ENCODE measurements around the gene ADRA1B. TPM values are rescaled to one million over a fixed set of nuclear protein-coding genes. Genes with fewer than 3 reads are reported as not detected.

ADRA1B gene
- total RNA-seq (2014; rRNA removed; shearing (Covaris generic)) = 0.91 and 1.6 TPM in 2 replicates

DNA sequence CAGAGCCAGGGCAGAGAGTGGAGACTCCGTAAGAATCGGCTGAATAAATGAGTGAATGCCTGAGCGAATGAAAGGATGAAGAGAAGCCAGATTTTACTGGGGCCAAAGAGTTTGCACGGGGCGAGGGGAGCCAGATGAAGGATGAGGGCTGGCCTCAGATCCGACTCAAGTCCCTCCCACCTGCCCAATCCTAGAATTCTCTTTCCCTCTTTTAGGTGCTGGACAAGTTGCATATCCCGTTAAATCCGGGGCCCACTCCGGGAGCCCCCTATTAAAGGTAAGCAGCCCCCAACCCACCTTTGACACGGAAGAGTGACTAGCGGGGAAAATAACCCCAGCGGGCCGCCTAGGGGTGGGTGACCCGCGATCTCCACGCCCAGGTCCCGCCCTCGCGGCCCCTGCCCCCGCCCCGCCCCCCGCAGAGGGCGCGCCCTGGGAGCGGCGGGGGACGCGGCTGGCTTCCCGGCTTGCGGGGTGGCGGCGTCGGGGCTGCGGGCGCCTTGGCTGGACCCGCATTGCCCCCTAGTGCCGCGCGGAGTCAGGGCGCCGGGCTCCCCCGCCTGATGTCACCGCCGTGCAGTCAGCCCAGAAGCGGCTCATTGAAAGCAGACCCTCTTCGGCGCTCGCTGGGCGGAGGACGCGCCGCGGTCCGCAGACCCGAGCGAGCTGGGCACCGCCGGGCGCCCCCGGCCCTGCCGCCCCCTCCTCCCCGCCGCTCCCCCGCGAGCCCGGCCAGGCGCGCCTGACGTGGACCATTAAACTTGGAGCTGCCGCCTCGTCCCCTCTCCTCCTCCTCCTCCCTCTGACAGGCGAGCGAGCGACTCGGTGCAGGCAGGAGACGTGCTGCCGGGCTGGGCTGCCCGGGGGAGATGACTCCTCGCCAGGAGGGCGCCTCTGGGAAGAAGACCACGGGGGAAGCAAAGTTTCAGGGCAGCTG, at the start of gene ADRA1B:
ADRA1B (plus strand) TSS at position 579 of the 937 bp plus-strand sequence. CDS start 424 bp downstream, outside the sequence.
- DNase-seq (ENCODE audit: low spot score) = peak; percentile 57

DNA sequence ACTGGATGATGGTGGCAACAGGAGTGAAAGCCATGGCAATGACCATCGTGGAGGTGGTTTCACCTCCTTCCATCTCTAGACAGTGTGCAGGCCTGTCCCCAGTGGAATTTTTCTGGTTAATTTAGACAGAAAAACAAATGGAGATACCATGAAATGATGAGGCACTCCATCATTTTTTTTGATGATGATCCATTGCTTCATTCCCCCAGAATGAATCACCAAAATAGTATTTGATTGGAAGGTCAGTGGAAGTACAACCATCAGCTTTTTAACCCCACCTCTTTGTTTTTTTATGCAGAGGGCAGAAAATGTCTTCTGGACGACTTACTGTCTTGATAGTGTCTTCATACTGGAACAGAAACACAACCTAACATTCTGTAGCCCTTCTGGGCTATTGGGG, 42.6 kb upstream of the ADRA1B start:
- peak; percentile 25 for DNase-seq (ENCODE audit: low spot score)

DNA sequence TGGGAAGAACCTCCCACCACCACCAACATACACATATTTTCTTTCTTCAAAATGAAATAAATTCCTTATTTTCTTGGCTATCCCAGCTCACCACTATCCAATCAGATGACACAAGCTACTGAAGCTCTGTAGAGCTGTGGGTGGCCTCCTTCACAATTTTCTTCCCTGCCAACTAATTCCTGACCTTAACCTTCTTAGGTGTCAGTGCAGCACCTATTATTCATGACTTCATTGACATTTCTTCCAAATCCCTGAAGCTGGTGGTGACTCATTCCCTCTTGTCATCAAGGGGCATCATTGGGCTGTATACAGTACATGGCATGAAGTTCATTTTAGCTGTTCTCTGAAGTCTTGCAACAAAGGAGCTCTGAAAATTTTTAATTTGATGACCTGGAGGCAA, 42.0 kb upstream of the ADRA1B start:
- DNase-seq (ENCODE audit: low spot score) = peak; percentile 62

DNA sequence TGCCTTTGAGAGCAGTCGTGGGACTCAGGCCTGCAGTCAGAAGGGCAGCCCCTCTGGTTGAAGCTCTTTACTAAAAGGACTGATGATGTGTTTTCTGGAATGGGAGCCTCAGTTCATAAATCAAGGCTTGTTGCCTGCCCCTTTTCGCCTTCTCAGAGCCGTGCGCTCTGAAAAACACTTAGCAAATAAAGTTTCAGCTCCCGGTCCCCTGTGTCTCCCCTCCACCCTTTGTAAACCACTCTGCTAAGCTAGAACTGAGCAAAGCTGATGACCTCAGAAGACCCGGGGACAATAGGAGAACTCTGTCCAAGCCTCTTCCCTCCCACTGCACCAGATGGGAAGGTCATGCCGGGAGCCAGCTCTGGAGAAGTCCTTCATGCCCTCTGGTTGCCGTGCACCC, 39.3 kb upstream of the ADRA1B start:
- no peak for DNase-seq (ENCODE audit: low spot score)

DNA sequence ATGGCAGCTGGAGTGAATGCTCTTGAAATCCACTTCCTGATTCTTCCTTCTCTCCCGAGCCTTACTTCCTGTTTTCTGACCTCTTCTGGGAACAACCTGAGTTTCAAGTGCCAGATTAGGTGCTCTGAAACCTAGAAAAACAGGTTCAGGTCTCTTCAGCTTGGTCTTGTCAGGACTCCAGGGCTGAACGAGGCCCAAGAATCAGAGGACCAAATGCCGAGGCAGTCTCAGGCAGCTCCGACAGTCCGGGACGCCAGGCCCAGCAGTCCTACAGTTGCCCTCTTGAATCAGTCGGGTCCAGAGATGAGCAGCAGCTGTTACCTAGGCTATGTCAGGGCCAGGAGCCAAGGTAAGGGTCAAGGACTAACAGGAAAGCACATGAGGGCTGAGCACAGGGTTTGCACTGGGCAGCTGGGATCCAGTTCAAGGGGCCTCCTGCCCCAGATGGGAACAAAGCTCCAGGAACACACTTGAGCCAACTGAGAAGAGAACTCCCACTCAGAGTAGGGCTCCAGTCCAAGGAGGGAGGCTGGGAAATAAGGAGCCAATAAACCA, 38.3 kb upstream of the ADRA1B start:
- no peak for DNase-seq (ENCODE audit: low spot score)

DNA sequence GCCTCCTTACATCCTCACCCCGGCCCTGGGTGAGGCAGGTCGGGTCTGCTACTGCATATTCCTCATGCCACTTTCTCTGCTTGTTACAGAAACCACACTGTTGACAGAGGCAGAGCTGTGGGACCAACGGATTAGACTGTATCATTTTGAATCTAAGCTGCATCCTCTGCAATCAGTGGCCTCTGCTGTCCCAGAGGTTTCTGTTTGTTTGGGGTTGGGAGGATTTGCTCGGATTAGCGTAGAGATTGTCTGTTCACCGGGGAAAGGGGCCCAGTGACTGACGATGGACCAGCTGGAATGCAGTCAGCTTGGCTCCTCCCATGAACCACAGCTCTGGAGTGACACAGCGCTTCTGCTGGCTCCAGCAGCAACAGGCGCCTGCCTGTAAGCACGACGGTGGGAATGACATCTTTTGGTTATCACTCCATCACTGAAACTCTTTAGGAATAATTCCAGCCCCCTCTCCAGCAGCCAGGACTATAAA, 37.3 kb upstream of the ADRA1B start:
- peak; percentile 91 for DNase-seq (ENCODE audit: low spot score)

DNA sequence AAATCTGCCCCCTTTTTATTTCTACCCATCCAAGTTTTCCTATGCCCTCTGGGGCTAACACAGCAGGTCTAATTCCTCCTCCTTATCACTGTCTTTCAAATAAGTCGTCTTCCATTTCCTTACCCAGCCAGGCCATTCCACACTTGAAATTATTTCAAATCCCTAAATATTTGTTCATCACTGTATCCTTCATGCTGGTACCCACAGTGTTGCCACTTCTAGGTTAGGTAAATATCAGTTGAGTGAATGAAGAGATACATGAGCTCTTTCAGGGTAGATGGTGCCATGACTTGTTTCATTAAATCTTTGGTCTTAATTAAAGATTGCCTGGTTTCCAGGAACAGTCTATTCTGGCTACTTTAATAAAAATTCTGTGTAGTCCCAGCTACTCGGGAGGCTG, 35.6 kb upstream of the ADRA1B start:
- no peak for DNase-seq (ENCODE audit: low spot score)

DNA sequence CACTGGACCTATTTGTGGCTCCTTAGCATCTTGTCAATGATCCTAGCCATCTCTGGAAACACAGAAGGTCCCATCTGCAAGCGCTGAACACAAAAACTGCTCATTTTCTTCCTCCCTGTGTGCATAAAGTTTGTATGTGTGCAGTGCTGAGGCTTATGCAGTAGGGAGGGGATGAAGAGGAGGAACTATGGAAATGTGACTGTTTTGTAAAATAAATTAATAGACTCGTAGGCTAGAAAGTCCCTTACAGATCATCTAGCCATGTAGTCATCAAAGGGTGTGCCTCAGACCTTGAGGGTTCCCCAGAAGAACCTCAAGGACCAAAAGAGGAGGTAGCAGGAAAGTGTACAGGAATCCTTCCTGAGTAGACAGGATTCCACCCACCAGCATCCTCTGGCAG, 34.3 kb upstream of the ADRA1B start:
- DNase-seq (ENCODE audit: low spot score) = no peak

DNA sequence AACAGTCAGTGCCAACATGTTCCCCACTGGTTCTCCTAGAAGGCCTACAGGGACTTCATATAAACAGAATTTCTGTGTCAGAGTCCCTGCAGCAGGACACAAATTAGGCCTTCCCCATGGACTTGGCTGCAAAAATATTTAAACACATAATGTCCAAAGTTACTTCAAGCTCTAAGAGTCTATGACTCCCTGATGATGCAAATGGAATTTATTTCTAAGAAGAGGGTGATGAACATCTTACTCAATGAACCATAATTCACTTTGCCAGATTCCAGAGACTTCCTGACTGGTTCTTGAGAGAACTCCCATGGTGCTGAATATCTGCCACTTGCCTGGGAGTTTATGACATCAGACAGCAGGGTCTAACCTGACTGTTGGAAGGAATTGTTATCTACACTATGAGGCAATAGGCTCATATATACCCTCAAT, 32.7 kb upstream of the ADRA1B start:
- peak; percentile 77 for DNase-seq (ENCODE audit: low spot score)

DNA sequence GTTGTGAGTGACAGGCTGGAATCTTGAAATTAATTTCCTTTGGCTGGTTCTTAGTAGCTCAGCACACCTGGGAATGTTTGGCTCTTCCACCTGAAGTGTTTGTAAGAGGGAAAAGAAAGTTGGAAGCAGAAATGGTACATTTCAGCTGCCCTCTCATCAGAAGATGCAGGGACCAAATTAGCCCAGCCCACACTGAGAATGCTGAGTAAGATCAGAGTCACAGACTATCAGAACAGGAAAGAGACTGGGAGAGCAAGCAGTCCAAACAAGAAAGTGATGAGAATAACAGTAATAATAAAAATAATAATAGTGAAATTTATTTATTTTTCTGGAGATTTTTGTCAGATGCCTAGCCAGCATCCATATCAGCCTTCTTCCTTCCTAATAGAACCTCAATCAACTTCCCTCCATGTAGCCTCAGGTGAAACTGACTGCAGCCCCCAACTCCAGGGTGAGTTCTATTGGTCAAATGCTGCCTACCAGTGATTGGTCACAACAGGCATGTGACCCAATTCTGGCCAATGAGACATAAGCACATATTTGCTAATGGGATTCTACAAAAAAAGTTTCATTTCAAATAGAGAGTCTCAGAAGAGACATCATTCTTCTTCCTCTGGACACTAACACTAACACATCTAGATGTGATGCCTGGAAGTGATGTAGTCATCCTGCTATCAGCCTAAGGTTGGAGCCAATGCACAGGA, 31.2 kb upstream of the ADRA1B start:
- DNase-seq (ENCODE audit: low spot score) = no peak

DNA sequence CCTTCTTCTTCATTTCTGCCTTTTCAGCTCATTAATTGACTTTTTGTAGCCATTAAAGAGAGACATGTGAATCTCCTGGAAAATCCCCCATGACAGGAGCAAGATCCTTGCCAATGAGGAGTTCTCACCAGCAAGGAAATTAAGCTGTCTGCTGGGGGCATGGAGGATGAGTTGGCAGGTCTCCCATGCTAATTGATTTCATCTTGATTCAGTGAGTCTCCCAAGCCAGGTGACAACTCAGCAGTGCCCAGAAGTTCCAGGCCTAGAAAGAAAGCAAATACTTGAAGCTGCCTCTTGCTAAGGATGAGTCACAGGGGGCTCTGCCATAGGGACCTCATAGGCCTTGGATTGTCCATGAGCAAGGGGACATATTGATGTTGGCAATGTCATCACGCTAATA, 30.0 kb upstream of the ADRA1B start:
- DNase-seq (ENCODE audit: low spot score) = no peak

DNA sequence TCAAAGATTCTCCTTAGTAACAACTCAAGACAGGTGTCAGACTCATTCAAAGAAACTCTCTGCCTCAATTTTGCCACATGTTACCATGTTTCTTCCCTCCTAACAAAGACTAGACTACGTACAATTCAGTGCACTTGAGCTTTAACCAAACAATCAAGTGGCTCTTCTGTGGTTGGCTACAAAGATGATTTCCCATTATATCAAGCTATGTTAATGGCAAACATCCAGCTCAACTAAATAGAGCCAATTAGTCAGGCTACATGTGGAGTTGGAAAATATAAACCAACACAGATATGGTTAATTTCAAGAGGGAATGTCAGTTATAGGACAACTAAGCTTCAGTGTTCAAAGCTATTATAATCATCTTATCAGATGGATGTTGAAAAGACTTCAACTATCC, 29.2 kb upstream of the ADRA1B start:
- no peak for DNase-seq (ENCODE audit: low spot score)

DNA sequence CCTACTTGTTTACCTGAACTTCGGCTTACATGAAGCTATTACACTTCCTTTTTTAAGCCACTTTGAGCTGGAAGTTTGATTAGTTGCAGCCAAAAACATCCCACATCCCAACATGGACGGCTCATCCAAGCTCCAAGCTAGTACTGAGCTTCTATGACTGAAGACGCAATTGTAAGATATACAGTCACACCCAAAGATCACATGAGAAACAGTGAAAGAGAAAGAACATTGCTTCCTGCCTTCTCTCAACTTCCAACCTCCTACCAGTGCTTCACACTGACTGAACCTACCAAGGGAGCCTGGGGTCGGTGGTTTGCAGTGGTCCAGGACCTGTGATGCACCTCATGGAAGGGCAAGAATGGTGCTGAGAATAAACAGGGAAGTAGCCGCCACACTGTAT, 27.4 kb upstream of the ADRA1B start:
- no peak for DNase-seq (ENCODE audit: low spot score)

DNA sequence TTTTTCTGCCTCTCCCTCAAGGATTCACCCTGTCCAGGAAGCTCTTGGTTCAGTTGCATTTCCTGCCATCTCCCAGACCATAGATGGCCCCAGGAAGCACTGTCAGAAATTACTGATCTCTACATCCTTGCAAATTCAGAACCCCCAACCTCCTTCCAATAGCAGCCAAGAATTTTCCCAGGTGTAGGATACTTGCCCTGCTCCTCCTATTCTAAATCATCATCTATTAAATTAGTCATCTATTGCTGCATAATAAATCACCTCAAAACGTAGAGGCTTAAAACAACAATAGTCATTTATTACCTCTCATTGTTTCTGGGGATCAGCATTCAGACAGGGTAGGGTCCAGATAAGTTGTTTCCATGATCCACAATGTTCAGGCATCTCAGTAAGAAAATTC, 26.1 kb upstream of the ADRA1B start:
- DNase-seq (ENCODE audit: low spot score) = no peak

DNA sequence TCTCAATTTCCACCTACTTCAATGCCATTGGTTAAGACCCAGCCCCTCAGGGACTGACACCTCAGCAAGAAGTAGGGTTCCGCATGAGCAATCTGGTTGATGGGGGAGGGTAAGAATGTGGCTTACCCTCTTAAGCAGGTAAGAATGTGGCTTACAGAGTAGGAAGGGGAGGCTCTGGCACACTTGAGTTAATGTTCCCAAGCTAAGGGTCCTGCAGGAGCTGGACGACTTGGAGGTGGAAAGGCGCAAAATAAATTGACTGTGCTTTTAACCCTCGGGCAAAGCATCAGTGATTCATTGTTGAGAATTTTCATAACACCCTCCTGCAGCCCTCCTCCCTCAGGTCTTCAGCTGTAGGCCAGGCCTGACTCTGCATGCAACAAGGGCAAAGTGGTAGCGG, 24.9 kb upstream of the ADRA1B start:
- DNase-seq (ENCODE audit: low spot score) = no peak

DNA sequence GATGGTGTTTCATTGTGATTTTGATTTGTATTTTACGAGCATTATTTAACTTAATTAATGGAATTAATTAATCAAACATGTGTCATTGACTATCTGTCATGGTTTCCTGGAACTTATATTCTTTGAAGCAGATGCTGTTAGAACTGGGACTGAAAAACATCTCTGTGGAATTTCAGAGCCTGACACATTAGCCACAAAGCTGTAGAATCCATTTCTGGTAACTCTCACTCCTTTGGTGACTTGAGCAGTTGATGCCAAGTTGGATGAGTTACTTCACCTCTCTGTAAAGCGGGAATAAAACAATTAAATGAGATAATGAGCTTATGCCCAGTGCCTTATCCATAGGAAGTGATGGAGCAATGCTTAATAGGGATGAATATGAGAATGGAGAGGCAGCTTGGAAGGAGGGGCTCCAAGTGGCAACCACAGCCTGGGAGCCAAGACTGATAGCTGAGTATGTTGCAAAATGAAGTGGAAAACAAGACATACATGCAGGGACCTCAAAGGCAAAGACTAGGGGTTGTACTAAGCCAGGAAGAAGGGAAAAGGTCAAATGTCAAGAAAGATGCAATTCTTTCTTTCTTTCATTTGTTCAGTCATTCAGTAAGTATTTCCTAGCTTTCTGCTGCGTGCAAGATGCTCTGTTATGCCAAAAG, 23.1 kb upstream of the ADRA1B start:
- no peak for DNase-seq (ENCODE audit: low spot score)

DNA sequence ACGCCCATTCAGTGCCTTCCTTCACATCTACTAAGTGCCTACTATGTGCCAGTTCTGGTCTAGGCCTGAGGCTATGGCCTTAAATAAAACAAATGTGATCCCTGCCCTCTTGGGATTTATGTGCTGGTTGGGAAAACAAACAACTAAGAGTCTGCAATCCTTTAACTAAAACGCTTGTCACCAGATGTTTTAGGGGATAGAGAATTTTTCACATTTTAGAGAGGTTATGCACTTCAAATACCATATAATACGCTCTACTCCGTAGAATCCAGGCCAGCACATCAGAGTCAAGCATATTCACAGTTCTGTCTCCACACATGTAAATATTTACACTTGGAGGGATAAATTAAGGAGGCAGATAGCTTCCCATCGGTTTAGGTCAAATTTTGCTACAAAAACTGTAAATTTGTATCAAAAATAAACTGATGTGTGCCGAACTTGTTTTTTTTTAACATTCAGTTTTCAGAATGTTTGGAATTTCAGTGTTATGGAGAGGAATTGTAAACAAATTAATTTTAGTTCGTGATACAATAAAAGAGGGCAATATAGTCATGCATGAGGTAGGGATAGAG, 22.0 kb upstream of the ADRA1B start:
- no peak for DNase-seq (ENCODE audit: low spot score)

DNA sequence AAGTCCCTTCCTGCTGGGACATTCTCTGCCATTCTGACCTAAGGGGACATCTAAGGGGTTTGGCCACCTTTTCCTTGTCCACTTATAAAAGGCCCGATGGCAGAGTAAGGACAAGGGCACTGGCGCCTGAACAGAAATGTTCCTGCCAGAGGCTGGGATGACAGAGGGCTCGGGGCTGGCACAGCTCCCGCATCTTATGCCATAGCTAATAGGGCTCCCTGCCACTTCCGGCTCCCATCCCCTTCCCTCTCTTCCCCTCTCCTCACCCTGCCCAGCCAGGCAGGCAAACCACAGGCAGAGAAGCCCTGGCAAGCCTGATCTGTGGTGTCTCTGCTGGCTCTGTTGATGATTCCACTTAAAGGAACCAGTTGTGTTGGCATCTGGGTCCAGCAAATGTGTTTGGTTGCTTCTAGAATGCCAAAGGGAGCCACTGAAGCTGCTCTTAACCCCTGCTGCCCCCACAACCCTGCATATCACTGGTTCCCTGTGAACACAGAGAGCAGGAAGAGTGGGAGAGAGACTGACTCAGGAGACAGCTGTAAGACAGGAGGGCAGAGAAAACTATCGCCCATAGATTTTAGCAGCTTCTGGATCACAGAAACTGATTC, 18.4 kb upstream of the ADRA1B start:
- DNase-seq (ENCODE audit: low spot score) = peak; percentile 64

DNA sequence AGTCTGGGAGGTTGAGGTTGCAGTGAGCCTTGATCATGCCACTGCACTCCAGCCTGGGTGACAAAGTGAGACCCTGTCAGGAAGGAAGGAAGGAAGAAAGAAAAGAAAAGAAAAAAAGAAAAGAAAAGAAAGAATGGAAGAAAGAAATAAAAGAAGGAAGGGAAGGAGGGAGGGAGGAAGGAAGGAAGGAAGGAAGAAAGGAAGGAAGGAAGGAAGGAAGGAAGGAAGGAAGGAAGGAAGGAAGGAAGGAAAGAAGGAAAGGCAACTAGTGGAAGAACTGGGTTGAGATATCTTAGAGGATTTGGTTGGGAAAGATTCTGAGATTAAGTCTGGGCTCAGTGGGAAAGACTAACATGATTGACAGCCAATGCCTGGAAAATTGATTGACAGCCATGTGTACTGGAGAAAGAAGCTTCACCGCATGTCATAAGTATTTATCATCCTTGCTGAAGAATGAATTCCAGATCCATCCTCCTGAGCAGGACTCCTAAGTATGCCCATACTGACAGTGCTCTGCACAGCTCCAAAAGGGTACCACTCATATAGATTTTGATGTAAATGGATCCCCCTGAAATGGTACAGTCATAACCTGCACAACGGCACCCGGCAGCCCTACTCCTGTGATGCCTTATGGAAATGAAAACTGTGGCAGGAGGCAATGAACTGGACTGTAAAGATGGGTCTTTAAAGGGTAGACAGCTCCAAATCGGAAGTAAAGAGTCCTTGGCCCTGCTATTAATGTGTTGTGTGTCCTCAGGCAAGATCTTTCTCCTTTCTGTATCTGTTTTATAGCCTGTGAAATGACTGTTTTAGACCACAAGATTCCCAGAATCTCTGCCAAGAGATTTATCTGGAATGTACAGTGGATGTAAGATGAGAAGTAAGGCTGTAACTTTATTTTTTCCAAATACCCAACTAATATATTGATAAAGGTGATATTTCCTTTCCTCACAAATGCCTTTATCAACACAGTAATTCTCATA, 16.9 kb upstream of the ADRA1B start:
- DNase-seq (ENCODE audit: low spot score) = peak; percentile 77

DNA sequence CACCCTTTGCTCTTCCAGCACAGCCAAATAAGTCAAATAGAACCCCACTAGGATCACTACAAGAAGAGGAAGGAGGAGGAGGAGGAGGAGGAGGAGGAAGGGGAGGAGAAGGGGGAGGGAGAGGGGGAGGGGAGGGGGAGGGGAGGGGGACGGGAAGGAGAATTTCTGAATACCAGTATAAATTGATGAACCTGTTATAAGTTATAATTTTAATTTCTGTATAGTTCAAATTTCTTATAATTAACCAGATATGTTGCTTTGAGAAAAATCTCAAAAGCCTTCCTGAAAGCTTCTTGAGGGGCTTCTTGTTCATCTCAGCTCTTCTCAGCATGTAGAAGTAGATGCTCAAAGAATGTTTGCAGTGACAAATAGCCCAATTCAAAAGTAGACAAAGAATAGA, 15.0 kb upstream of the ADRA1B start:
- DNase-seq (ENCODE audit: low spot score) = no peak
